Measurements from ENCODE around the gene ZAP70.

DNA sequence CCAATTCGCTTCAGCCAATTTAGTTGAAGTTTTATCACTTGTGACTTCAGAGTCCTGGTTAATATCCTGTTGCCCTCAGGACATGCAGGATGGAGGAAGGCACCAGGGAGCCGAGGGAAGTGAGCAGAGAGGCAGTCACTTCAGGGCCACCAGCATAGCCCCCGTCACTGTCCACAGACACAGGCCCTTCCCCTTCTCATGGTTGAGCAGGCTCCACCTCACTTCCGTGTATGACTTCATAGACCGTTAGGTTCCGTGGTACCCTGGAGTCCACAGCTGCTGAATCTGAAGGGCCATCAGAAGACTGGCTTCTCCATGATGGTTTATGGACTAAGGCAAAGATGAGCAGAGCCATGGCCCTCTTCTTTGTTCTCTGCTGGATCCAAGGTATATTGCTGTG, 43.9 kb upstream of the ZAP70 start, which contains the start of gene C2orf92:
- TF ChIP-seq EZH2 (IDR thresholded peaks at IDR 0.05) (no peak), POLR2AphosphoS5 (IDR thresholded peaks at IDR 0.05; ENCODE audit: borderline replicate concordance, low read depth, low read length) (no peak)

Measured in SK-N-MC (cell line).